HUES6 (cell line): ENCODE measurements around the gene DDX31.

Source experiments
- H3K27ac ChIP-seq: 2 replicates; pipeline ENCODE4 v1.7.0; 2013; ENCODE audit warnings: low read depth, mild to moderate bottlenecking, low read length, inconsistent platforms
- H3K27me3 ChIP-seq: 2 replicates; pipeline ENCODE4 v1.6.1; 2013; ENCODE audit warnings: low read length; ENCODE audit not compliant: control insufficient read depth, insufficient read depth
- H3K36me3 ChIP-seq: 2 replicates; pipeline ENCODE4 v1.6.1; 2013; ENCODE audit warnings: low read length; ENCODE audit not compliant: control insufficient read depth, insufficient read depth
- H3K4me1 ChIP-seq: 2 replicates; pipeline ENCODE4 v1.6.1; 2013; ENCODE audit warnings: low read length; ENCODE audit not compliant: control insufficient read depth, insufficient read depth
- H3K4me3 ChIP-seq: 2 replicates; pipeline ENCODE4 v1.5.1; 2013; ENCODE audit warnings: low read depth, low read length
- H3K9ac ChIP-seq: one replicate; pipeline ENCODE4 v1.6.1; 2013; ENCODE audit warnings: mild to moderate bottlenecking, low read length
- H3K9me3 ChIP-seq: 2 replicates; pipeline ENCODE4 v1.6.1; 2013; ENCODE audit warnings: low read depth, low read length; ENCODE audit not compliant: control insufficient read depth, insufficient read depth

Gene DDX31

GRCh38 chr9:132559711-132560110 is 110.1 kb downstream of the DDX31 start:
- Histone ChIP-seq H3K36me3 (no peaks in the 10 kb centered on the region), H3K9me3 (peaks cover 12% of the 10 kb centered on the region), H3K9ac (no peak overlapping the region), H3K27me3 (peaks cover 6% of the 10 kb centered on the region; the same call in 1 of the 2 replicates), H3K27ac (no peak overlapping the region), H3K4me3 (no peak overlapping the region), H3K4me1 (0 out of 2 replicates have a peak, but pooled peaks cover 4% of the 10 kb centered on the region)

- Histone ChIP-seq H3K27me3 (peaks cover 6% of the 10 kb centered on the region; the same call in 1 of the 2 replicates), H3K27ac (no peak overlapping the region), H3K4me3 (no peak overlapping the region), H3K9ac (no peak overlapping the region), H3K9me3 (peaks cover 12% of the 10 kb centered on the region), H3K4me1 (no peaks in the 10 kb centered on the region), H3K36me3 (no peaks in the 10 kb centered on the region)
These were observed 112.6 kb downstream of the DDX31 start for GRCh38 chr9:132557159-132557558.

GRCh38 chr9:132556714-132557113 is 113.1 kb downstream of the DDX31 start:
- Histone ChIP-seq H3K4me3 (no peak overlapping the region), H3K9me3 (peaks cover 12% of the 10 kb centered on the region), H3K4me1 (no peaks in the 10 kb centered on the region), H3K27ac (no peak overlapping the region), H3K9ac (no peak overlapping the region), H3K27me3 (peaks cover 2% of the 10 kb centered on the region; the same call in 1 of the 2 replicates), H3K36me3 (no peaks in the 10 kb centered on the region)

DNA sequence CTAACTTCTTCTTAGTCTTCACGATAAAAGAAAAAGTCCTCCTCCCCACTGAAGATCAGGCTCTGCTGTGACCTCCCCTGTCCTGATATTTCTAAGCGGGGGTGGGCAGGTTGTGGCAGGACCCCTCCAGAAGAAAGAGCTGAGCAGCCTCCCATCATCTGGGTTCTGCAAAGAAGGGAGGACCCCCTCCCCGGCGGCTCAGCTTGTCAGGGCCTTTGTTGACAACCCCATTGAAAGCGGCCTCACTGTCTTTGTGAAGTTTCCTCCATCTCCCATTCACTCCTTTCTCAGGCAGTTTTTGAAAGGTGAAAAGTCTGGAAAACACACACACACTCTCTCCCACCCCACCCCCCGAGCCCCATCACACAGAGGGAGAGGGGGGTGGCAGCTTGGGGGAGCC is 113.5 kb downstream of the DDX31 start:
- Histone ChIP-seq H3K9ac (no peak overlapping the region), H3K36me3 (no peaks in the 10 kb centered on the region), H3K27ac (no peak overlapping the region), H3K4me1 (no peaks in the 10 kb centered on the region), H3K27me3 (no peaks in the 10 kb centered on the region; the same call in 1 of the 2 replicates), H3K9me3 (peaks cover 12% of the 10 kb centered on the region), H3K4me3 (no peak overlapping the region)

DNA sequence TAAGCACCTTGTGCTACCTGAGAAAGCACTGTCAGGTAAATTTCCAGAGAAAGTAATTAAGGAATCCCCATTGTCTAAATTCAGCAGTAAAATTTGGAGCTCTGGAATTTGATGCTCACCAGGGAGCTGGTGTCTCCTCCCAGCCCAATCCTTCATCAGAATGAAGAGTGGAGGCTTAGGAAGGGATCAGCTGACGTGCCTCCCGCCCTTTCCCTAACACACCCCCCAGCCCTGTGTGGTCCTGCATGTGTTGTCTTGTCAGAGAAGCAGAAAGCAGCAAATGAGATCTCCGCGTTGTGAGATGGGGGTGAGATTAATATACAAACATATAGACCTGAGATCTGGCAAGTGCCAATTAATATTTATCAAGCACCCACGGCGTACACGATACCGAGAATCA is 114.3 kb downstream of the DDX31 start:
- Histone ChIP-seq H3K4me1 (no peaks in the 10 kb centered on the region), H3K36me3 (no peaks in the 10 kb centered on the region), H3K27ac (no peak overlapping the region), H3K9ac (no peak overlapping the region), H3K9me3 (peaks cover 12% of the 10 kb centered on the region), H3K4me3 (no peak overlapping the region), H3K27me3 (no peaks in the 10 kb centered on the region; the same call in 1 of the 2 replicates)

GRCh38 chr9:132554755-132555154 is 115.0 kb downstream of the DDX31 start:
- Histone ChIP-seq H3K36me3 (no peaks in the 10 kb centered on the region), H3K27me3 (no peaks in the 10 kb centered on the region; the same call in 1 of the 2 replicates), H3K4me3 (no peak overlapping the region), H3K9me3 (peaks cover 6% of the 10 kb centered on the region), H3K4me1 (no peaks in the 10 kb centered on the region), H3K27ac (no peak overlapping the region), H3K9ac (no peak overlapping the region)

DNA sequence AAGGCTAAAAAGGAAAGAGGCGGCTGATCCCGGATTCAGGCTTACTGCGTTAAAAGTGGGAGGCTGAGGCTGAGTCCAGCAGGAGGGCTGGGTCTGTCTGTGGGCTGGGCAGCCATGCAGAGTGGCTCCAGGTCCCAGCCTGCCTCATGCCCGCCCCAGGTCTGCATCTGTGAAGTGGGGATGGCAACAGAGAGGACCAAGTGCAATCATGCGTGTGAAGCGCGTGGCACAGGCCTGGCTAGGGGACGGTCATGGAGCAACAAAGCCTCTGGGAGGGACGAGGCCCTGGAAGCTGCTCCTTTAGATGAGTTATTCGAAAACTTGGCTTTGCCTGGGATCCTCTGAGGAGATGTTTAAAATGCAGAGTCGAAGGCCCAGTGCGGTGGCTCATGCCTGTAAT is 117.7 kb downstream of the DDX31 start:
- H3K4me1 ChIP-seq: no peaks in the 10 kb centered on the region
- no peaks in the 10 kb centered on the region; the same call in 1 of the 2 replicates for H3K27me3 ChIP-seq
- no peak overlapping the region for H3K27ac ChIP-seq
- H3K4me3 ChIP-seq: no peak overlapping the region
- no peaks in the 10 kb centered on the region for H3K36me3 ChIP-seq
- no peaks in the 10 kb centered on the region for H3K9me3 ChIP-seq
- no peak overlapping the region for H3K9ac ChIP-seq

DNA sequence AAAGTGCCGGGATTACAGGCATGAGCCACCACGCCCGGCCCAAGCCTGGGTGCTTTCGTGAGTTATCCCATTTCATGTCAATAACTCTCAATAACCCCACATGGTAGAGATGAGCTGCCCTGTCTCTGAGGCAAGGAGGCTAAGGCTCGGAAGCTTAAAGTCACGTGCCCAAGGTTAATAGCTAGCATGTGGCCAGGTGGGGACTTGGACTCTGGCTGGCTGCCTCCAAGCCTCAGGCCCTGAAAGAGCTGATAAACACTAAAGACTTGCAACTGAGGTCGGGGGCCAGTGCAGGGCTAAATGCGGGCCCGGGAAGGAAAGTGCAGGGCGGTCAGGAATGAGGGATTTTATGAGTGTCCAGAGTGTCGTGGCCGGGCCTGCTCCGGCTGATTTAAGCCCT is 118.2 kb downstream of the DDX31 start:
- Histone ChIP-seq H3K4me1 (peaks cover 2% of the 10 kb centered on the region; the same call in 1 of the 2 replicates), H3K27me3 (no peaks in the 10 kb centered on the region; the same call in 1 of the 2 replicates), H3K36me3 (no peaks in the 10 kb centered on the region), H3K9me3 (no peaks in the 10 kb centered on the region), H3K27ac (no peak overlapping the region), H3K9ac (no peak overlapping the region), H3K4me3 (no peak overlapping the region)

- no peak overlapping the region for H3K4me3 ChIP-seq
- H3K4me1 ChIP-seq: peaks cover 8% of the 10 kb centered on the region; the same call in 1 of the 2 replicates
- no peaks in the 10 kb centered on the region for H3K36me3 ChIP-seq
- no peaks in the 10 kb centered on the region for H3K9me3 ChIP-seq
- no peak overlapping the region for H3K9ac ChIP-seq
- no peaks in the 10 kb centered on the region for H3K27me3 ChIP-seq
- no peak overlapping the region for H3K27ac ChIP-seq
These were observed 120.8 kb downstream of the DDX31 start for GRCh38 chr9:132548751-132549640.

DNA sequence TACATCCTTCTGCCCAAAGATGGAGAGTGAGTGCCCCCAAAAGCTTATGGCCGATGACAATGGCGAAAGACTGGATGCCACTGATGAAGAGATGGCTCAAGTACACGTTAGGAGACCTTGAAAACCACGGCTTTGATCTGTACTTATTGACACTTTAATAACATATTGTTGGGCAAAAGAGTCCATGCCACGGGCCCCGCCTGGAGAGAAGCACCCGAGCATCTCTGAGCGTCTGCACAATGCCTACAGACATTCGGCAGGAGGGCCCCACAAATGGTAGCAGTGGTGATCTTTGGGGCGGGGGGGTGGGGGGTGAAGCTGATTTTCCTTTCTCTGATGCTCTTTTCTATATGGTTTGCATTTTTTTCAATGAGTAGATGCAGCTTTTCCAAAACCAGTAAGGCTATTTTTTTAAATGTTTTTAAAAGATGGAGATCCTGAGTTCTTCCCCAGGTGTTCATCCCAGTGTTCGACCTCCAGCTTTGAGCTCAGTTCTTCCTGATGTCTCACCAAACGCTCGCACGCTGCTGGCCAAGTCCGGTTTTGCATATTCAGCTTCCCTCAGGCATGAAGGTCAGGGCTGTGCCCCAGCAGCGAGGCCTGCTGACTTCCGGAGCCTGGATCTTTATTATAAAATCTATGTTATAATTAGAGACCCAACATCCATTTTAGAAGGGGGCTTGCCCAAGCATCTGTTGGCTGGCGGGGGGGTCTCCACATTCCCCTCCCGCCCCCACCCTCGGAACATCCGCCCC is 121.6 kb downstream of the DDX31 start:
- no peaks in the 10 kb centered on the region for H3K36me3 ChIP-seq
- no peaks in the 10 kb centered on the region for H3K9me3 ChIP-seq
- H3K9ac ChIP-seq: no peak overlapping the region
- no peak overlapping the region for H3K27ac ChIP-seq
- H3K27me3 ChIP-seq: no peaks in the 10 kb centered on the region
- H3K4me1 ChIP-seq: peaks cover 8% of the 10 kb centered on the region; the same call in 1 of the 2 replicates
- H3K4me3 ChIP-seq: no peak overlapping the region

- H3K27me3 ChIP-seq: no peaks in the 10 kb centered on the region
- H3K27ac ChIP-seq: no peak overlapping the region
- H3K9ac ChIP-seq: no peak overlapping the region
- H3K9me3 ChIP-seq: no peaks in the 10 kb centered on the region
- no peaks in the 10 kb centered on the region for H3K36me3 ChIP-seq
- H3K4me1 ChIP-seq: peaks cover 8% of the 10 kb centered on the region; the same call in 1 of the 2 replicates
- no peak overlapping the region for H3K4me3 ChIP-seq
These were observed 122.3 kb downstream of the DDX31 start for GRCh38 chr9:132547436-132547835.
